ENCODE results near the gene PLCD1.

DNA sequence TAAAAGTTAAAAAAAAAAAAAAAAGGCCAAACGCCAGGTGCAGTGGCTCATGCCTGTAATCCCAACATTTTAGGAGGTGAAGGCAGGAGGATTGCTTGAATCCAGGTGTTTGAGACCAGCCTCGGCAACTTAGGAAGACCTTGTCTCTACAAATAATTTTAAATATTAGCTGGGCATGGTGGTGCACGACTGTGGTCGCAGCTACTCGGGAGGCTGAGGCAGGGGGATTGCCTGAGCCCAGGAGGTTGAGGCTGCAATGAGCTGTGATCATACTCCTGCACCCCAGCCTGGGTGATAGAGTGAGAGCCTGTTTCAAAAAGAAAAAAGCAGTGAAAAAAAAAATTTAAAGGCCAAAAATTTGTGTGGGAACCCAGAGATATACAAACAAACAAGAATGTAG lies 6.8 kb upstream of the PLCD1 start:
- TF ChIP-seq TAF1 (IDR thresholded peaks at IDR 0.05; ENCODE audit: borderline replicate concordance, low read depth, low read length) (no peak), POLR2AphosphoS5 (IDR thresholded peaks at IDR 0.05; ENCODE audit: low read depth, low read length) (no peak), POLR2A (IDR thresholded peaks at IDR 0.05; ENCODE audit: low read depth, low read length) (no peak)
